SH-SY5Y (cell line): Measurements from ENCODE around the gene KCNJ4.

Experiments used
- GATA2 ChIP-seq: IDR thresholded peaks from 2 replicates; pipeline ENCODE4 v1.6.1; 2011; ENCODE audit warnings: mild to moderate bottlenecking, low read depth, low read length
- GATA3 ChIP-seq: IDR thresholded peaks from 2 replicates; pipeline ENCODE4 v1.6.1; 2011; ENCODE audit warnings: low read depth, mild to moderate bottlenecking, low read length, moderate library complexity

KCNJ4 gene

GRCh38 chr22:38433871-38434270 is 21.1 kb downstream of the KCNJ4 start:
- no peak for TF ChIP-seq GATA2
- no peak for TF ChIP-seq GATA3

- TF ChIP-seq GATA2, result no peak
- no peak for TF ChIP-seq GATA3
These were observed 22.7 kb downstream of the KCNJ4 start for GRCh38 chr22:38432264-38432663.

GRCh38 chr22:38431266-38432010 is 23.6 kb downstream of the KCNJ4 start:
- no peak for TF ChIP-seq GATA3

GRCh38 chr22:38429499-38430068 is 25.4 kb downstream of the KCNJ4 start:
- TF ChIP-seq GATA2 (no peak), GATA3 (no peak)

- TF ChIP-seq GATA2 (no peak), GATA3 (no peak)
These were observed 26.3 kb downstream of the KCNJ4 start for GRCh38 chr22:38428714-38429113.

GRCh38 chr22:38427940-38428339 is 27.1 kb downstream of the KCNJ4 start:
- no peak for TF ChIP-seq GATA3
- no peak for TF ChIP-seq GATA2

GRCh38 chr22:38427465-38427864 is 27.5 kb downstream of the KCNJ4 start:
- TF ChIP-seq GATA2 (no peak), GATA3 (no peak)

GRCh38 chr22:38426628-38427027 is 28.4 kb downstream of the KCNJ4 start:
- TF ChIP-seq GATA3 (no peak), GATA2 (no peak)

- TF ChIP-seq GATA2 (no peak), GATA3 (no peak)
These were observed 30.4 kb downstream of the KCNJ4 start for GRCh38 chr22:38424525-38425080.

GRCh38 chr22:38423512-38424503 is 31.2 kb downstream of the KCNJ4 start:
- TF ChIP-seq GATA3 (no peak), GATA2 (no peak)

- TF ChIP-seq GATA2, result no peak
- no peak for TF ChIP-seq GATA3
These were observed 32.1 kb downstream of the KCNJ4 start for GRCh38 chr22:38422611-38423511.

GRCh38 chr22:38420734-38421133 is 34.3 kb downstream of the KCNJ4 start:
- TF ChIP-seq GATA2 (no peak), GATA3 (no peak)

- TF ChIP-seq GATA2 (no peak), GATA3 (no peak)
These were observed 35.2 kb downstream of the KCNJ4 start for GRCh38 chr22:38419858-38420160.
